Hematopoietic multipotent progenitor cell treated with erythropoietin and hydrocortisone succinate and interleukin-3 and kit ligand, for 6 days (in vitro differentiated cells): ENCODE data around the gene SLC51A.
A peak's percentile ranks its signal among the peaks of the same experiment; 100 is the strongest.
"Not testable (repeated sequence)": the region's sequence is repeated elsewhere in the genome, so short reads cannot be mapped to it uniquely, and the experiment has no call there.

ENCODE experiments used
- DNase-seq: peaks from one replicate; pipeline ENCODE4 v3.0.0-alpha.2; 2015

SLC51A gene

DNA sequence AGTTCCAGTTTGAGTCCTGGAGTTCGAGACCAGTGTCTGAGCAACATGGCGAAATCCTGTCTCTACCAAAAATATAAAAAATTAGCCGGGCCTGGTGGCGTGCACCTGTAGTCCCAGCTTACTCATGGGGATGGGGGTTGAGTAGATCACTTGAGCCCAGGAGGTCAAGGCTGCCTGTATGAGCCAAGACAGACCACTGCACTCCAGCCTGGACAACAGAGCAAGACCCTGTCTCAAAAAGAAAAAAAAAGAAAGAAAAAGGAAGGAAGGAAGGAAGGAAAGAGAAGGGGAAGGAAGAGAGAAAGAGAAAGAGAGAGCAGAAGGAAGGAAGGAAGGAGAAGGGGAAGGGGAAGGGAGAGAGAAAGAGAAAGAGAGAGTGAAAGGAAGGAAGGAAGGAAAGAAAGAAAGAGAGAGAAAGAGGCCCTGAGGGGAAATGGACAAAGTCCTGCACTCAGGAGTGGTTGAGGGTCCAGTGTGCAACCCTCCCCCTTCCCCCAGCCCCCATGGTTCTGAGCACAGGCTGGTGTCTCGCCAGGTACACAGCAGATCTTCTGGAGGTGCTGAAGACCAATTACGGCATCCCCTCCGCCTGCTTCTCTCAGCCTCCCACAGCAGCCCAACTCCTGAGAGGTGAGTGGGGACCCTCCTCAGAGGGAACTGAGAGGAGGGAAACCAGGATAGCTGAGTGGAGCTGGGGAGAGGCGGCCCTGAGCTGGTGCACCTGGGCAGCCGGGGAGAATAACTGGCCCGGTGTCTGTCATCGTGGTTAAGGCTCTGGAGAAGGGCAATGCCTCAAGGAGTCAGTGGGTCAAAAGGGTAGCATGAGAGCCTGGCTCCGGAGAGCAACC is 1.2 kb downstream of the SLC51A start:
- DNase-seq, result no peak

DNA sequence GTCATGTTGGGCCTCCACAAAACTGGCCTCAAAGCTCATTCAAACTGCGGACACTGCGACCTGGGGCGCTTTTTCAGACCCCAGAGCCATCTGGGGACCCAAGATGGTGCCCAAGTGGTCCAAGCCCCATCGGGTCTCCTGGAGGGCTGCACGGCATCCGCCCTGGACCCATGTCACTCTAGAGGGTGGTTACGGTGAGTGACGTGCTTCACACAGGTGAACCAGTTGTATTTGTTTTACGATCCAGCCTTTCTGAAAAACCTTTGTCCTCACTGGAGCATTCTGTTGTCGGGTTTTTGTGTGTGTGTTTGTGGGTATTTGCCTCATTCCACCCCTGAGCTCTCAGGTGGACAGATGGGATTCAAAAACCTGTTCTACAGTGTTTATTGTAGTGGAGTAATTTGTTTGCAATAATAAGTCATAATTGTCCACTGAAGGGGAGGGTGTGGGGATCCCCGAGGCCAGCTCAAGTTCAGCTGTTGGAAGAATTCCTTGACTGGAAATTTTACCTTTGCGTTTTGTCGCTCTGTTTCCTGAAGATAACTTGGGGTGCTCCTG is 1.9 kb downstream of the SLC51A start:
- DNase-seq, result no peak

DNA sequence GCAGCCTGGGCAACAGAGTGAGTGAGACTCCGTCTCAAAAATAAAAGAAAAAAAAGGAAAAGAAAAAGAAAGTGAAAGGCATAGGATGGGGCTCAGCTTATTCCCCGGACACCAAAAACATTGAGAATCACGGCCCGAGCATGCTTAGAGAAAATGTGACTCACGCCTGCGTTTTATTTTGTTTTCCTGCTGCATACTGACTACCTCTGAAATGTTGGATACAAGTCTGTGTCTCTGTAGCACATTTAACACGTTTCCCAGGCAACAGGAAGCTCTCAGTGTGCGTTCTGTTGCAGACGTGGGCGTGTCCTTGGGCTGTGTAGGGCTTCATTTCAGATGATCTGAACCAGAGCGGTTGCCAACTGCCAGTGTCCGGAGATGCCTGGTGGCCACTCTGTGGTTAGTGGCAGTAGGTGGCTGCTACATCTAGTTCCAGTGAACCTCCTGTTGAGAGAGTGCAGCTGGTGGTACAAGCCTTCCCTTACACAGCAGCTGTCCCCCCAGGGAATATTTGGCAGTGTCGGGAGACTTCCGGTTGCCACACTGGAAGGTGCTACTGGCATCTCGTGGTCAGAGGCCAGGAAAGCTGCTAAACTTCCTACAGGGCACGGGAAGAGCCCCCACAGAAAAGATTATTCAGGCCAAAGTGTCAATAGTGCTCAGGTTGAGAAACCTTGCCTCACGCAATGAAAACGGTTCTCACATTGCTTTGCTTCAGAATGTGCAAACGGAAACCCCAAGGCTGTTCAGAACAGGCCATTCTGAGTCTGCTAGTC is 3.0 kb downstream of the SLC51A start:
- peak; percentile 88 for DNase-seq

DNA sequence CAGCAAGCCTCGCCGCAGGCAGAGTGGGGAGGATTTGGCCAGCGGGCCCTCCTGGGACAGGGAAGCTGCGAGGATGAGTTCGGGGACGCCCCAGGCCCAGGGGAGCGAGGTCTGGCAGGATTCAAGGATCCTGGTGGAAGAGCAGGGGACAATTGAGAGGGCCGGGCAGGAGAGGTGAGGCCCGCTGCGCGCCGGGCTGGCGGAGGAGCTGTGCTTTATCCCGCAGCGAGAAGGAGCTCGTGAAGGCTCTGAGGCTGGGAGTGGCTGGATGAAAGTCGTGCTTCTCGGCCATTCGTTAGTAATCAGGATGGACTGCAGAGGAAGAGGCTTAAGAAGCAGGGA is 3.6 kb downstream of the SLC51A start:
- no peak for DNase-seq

DNA sequence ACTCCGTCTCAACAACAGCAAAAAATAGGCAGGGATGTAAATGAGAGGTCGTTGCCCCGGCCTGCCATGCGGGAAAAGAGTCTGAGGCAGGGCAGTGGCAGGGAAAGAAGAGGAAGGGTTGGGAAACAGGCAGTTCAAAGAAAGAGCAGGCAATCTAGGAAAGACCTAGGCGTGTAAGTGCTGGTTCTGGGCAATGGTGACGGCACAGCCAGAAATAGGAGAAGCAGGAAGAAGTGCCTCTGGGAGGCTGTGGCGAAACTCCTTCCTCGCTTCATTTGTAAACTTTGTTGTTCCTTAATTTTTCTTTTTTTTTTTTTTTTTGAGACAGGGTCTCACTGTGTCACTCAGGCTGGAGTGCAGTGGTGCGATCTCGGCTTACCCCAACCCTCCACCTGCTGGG is 4.3 kb downstream of the SLC51A start:
- peak; percentile 26 for DNase-seq

DNA sequence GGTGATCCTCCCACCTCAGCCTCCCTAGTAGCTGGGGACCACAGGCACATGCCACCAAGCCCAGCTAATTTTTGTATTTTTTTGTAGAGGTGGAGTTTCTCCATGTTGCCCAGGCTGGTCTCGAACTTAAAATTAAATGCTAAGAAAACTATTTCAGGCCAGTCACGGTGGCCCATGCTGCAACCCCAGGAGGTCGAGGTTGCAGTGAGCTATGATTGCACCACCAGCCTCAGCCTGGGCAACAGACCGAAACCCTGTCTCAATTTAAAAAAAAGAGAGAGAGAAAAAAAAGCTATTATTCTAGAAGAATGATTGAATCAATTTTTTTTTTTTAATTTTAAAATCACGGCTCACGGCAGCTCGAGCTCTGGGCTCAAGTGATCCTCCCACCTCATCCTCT is 4.7 kb downstream of the SLC51A start:
- DNase-seq, result peak; percentile 18

DNA sequence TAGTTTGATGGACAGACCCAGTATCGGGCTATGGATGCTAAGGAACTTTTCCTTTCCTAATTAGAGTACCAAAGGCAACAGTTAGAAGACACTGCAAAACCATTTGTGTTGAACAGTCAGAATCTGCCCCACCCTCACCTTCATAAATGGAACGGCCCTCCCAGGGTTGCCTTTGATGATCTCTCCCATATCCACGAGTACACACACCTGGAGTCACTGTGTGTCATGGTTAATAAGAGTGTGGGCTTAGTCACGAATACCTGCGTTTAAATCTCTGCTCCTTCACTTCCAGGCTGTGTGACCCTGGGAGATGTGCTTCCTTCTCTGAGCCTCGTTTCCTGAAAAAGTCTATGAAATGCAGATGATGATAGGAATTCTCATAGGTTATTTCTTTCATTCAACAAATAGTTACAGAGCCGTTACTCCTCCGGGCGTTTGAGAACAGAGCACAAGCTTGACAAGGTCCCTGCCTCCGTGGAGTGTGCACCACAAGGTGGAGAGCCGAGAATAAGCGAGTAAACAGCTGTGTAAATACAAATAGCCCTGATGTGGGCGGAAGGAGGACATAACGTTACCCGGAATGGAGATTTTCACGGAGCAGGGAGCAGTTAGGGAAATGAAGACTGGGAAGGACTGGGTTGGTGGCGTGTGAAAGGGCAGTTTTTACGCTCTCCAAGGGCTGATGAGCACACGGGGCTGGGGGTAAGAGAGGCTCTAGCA is 6.7 kb downstream of the SLC51A start:
- DNase-seq, result no peak

DNA sequence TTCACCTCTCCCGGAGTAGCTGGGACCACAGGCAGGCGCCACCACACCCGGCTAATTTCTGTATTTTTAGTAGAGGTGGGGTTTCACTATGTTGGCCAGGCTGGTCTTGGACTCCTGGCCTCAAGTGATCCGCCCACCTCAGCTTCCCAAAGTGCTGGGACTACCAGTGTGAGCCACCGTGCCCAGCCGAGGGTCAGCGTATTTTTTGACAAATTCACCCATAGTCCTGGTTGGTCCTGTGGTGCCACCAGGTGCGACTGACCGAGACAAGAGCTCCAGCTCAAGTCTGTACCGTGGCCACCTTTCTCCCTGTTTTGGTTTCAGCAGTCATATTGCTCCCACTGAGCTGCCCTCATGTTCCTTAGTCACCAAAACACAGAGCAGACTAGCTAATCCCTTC is 8.8 kb downstream of the SLC51A start:
- no peak for DNase-seq

DNA sequence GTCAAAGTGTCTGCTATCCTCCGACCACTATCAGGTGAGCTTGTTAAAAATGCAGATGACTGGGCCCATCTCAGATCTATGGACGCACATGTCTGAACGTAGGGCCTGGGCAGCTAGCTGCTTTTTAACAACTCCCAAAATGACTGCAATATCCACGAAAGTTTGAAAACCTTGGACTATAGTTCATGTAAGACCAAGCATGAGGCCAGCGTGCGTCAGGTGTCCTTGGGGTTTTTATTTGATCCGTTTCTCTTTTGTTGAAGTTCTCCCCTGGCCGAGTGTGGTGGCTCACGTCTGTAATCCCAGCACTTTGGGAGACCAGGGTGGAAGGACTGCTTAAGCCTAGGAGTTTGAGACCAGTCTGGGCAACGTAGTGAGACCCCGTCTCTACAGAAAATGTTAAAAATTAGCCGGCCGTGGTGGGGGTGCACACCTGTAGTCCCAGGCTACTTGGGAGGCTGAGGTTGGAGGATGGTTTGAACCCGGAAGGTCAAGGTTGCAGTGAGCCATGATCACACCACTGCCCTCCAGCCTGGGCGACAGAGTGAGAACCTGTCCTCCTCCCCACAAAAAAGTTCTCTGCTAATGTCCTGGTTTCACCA is 9.5 kb downstream of the SLC51A start:
- no peak for DNase-seq

DNA sequence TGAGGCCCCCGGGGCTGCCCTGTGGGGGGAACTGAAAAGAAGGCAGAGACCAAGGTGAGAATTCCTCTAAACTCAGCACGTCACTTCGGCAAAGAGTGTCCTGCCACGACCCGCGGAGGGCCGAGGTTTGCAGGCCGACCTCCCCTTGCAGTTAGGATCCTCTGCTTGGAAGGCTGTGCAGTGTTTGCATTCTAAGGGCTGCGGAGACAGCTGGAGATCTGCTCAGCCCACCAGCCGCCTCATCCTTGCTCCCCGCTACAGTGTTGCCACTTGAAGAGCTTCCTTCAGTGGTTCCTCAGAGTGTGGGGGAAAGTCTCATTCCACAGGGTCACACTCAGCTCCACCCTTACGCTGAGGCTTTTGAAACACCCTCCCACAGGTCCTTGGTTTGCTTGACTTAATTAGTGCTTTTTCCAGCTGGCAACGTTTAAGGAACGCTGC is 10.8 kb downstream of the SLC51A start:
- DNase-seq, result no peak

DNA sequence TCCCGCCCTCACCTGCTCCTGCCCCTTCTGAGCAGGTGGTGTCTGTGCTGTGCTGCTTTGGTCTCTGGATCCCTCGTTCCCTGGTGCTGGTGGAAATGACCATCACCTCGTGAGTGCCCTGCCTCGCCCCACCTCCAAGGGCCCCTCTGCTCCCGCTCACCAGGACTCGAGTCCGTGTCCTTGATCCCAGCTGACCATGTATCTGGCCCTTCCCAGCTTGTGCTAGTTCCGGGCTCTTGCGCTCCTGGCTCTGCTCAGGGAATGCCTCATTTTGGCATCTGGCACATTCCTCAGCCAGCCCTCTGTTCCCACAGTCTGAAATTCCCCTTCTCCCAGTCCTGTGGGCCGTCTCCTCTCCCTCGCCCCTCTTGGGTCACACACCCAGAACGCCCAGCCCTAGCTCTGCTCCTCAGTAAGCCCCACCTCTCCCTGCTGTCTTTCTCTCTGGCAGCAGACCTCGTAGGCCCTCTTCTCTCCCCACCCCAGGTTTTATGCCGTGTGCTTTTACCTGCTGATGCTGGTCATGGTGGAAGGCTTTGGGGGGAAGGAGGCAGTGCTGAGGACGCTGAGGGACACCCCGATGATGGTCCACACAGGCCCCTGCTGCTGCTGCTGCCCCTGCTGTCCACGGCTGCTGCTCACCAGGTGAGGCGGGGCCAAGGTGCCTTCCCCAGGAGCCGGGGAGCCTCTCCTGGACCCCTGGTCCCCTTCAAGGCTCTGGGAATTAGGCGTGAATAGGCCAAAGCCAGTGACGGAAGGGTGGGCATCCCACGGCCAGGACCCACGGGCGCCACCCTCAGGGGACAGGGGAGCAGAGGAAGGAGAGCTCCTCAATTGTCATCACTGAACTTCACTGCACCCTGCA is 11.5 kb downstream of the SLC51A start:
- no peak for DNase-seq

DNA sequence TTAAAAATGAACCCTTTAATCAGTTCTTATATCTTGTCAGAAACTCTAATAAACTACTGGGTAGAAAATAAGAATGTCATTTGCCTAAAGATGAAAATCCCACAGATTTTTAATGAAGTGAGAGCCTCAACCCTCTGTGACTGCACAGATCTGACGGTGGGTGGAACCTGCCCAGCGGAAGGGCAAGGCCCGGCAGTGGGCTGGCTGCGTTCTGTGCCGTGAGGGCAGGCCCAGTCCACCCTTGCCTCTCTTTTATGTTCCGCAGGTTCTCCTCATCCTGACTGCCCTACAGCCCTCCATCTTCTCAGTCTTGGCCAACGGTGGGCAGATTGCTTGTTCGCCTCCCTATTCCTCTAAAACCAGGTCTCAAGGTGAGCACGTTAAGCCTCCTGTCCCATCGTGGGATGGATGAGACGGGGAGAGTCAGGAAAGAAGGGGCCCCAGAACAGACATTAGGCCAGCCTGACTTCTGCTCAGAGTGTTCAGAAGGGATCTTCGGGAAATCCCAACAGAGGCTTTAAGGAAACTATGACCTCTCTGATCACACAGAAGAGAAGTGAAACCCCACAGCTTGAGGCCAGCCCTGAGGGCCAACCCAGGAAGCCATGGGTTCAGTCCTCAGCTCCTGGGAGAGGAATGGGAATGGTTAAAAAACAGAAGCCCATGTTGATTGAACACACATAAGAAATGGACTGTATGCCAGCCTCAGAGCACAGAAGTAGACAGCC is 16.0 kb downstream of the SLC51A start:
- no peak for DNase-seq

DNA sequence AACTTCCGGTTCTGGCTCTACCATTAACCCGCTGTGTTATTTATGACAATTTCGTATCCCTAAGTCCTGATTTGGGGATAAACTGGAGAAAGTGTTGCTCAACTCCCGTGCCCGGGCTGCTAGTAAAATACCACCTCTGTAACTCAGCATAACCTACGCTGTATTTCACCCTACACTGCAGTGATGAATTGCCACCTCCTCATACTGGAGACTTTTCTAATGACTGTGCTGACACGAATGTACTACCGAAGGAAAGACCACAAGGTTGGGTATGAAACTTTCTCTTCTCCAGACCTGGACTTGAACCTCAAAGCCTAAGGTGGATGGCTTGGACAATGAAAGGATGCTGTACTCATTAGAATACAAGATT is 16.5 kb downstream of the SLC51A start:
- no peak for DNase-seq

DNA sequence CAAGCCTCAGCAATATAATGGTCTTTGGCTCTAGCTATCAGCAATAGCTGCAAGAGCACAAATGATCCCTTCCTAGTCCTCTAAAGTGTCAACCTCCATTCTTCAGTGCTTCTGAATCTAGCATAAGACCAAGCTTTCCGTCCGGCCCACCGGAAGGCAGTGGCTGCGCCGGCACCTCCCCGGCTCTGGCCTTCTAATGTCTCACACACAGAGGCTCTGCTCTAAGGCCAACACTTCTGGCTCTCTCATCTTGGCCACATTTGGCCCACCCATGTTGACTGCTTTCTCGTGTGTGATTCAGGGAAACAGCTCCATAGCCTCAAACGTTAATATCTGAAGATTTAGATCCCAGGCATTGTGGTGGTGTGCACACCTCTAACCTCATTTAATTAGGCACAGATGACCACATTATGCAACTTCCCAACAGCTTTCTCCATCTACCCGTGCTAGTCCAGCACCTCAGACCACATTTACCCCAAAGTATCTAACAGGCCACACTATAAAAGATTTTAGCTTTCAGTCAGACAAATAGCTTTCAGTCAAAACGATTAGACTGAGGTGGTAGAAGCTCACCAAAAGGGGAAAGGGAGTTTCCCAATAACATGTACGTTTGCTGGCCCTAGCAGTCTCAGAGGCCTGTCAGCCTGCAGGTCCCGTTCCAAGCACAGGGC is 19.3 kb downstream of the SLC51A start:
- peak; percentile 51 for DNase-seq

DNA sequence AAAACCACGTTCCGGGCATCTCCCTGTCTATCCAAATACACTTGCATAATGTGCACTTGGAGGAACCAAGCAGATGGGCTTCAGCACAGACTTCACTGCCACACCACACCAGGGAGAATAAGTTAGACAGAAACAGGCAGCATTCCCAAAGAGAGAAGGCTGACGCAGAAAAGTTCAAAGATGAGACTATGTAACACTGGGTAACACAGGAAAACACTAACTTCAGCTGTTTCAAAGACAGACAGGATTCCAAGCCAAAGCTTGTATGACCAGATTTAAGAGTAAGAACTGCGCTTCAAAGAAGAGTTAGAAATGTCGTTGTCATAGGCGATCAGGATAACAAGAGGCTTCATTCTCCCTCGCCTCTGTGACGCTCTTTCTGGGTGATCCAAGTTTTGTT is 19.9 kb downstream of the SLC51A start:
- DNase-seq, result no peak

DNA sequence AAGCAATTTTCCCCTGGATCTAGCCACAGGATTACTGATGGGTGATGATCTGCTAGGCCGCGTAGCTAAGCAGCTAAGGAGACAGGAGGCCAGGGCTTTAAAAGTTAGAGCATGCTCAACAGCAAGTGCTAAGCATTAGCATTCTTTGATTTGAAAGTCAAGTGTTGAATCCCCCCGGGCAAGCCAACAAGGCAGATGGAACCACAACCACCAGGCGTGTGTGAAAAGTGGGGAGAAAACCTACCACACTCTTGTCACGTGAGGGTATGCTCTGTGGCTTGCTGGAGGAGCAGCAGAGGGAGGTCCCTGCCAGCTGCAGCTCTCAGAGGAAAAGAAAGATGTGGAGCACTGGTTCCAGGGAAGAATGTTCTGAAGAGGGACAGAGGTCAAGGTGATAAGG is 20.9 kb downstream of the SLC51A start:
- peak; percentile 12 for DNase-seq

DNA sequence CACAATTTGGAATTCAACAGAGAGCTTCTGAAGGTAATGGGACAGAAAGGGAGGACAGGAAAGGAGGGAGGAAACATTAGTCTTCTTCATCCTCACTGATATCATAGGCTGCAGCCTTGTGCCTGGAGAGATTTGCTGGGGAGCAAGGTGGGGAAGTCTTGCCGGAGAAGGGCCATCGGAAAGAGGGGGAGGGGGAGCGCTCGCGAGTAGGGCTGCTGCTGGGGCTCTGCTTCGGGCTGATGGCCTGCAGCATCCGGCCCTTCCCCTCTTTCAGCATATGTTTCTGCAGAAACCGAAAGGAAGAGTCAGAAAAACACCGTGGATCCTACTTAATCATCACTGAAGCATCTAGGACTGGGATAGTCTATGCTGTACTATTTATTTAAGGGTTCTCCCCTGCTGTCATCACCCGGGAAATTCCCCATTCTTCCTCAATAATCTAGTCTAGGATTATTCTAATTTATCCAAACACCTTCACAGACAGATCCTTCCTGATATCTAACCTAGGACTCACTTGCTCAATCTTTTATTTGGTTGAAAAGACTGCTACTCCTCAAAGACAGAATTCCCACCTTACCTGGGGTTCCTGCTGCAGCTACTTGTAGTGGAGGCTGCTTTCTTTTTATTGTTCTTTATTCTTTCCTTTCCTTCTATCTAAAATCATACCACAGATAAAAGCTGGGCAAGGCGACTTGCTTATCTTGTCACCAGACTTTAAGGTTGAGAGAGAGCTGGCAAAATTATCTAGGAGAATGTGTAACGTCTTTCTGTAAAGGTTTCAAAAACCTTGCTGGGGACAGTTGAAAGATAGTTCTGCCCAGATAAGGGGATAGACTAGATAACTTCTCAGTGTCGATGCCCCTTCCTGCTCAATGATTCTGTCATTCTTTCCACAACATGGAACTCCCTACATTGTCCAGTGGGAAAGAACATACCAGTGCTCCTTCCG is 22.6 kb downstream of the SLC51A start:
- DNase-seq, result peak; percentile 64

DNA sequence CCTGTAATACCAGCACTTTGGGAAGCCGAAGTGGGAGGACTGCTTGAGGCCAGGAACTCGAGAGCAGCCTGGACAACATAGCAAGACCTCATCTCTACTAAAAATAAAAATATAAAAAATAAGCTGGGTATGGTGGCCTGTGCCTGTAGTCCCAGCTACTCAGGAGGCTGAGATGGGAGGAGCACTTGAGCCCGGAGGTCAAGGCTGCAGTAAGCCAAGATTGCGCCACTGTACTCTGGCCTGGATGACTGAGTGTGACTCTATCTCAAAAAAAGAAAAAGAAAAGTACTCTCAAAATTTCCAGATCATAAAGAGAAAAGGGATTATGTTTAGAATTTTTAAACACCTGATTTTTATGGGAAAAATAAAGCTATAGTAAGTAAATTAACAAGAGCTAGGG is 24.1 kb downstream of the SLC51A start:
- no peak for DNase-seq

DNA sequence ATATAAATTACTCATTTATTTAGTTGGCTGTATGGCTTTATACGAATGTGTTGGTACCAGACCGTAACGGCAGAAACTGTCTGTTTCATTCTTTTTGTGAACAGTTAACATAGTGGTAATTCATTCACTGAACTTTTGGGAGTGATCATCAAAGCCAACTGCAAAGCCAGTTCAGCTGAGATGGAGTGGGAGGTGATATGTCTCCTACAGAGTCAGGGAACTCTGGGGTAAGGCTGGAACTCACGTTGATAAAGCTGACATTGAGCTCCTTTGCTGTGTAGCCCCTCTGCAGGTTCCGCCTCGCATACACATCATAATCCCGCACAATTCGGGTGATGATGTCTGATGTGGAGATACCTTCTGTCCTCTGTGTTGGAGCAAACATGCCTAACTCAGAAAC is 25.4 kb downstream of the SLC51A start:
- no peak for DNase-seq

DNA sequence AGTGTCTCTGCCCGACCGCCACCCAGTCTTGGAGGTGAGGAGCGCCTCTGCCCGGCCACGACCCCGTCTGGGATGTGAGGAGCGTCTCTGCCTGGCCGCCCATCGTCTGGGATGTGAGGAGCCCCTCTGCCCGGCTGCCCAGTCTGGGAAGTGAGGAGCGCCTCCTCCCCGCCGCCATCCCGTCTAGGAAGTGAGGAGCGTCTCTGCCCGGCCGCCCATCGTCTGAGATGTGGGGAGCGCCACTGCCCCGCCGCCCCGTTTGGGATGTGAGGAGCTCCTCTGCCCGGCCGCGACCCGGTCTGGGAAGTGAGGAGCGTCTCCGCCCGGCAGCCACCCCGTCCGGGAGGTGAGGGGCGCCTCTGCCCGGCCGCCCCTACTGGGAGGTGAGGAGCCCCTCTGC is 27.8 kb downstream of the SLC51A start:
- DNase-seq, result not testable (repeated sequence)
